Loucy (cell line): ENCODE measurements around the gene CPLX4.

Experiments
- H2AFZ ChIP-seq: fragments of 200-600 bp; sonication (generic); 2 replicates; pipeline ENCODE4 v1.6.0; 2016; ENCODE audit warnings: antibody characterized with exemption, mild to moderate bottlenecking, low read length, moderate library complexity
- H3F3A ChIP-seq: fragments of 200-600 bp; 2 replicates; pipeline ENCODE4 v1.6.0; 2016; ENCODE audit warnings: antibody characterized with exemption, low read depth, mild to moderate bottlenecking
- H3K27me3 ChIP-seq: fragments of 200-600 bp; sonication (generic); 2 replicates; pipeline ENCODE4 v1.6.1; 2014; ENCODE audit warnings: low read length, mild to moderate bottlenecking; ENCODE audit not compliant: insufficient read depth, poor library complexity, severe bottlenecking
- H3K36me3 ChIP-seq: fragments of 200-600 bp; sonication (generic); 2 replicates; pipeline ENCODE4 v1.6.1; 2016; ENCODE audit warnings: low read length; ENCODE audit not compliant: insufficient read depth
- H3K4me1 ChIP-seq: fragments of 200-600 bp; sonication (generic); 2 replicates; pipeline ENCODE4 v1.5.1; 2014; ENCODE audit warnings: low read length, mild to moderate bottlenecking; ENCODE audit not compliant: insufficient read depth, poor library complexity, severe bottlenecking
- H3K4me2 ChIP-seq: fragments of 200-600 bp; sonication (generic); 2 replicates; pipeline ENCODE4 v1.6.0; 2014; ENCODE audit warnings: antibody characterized with exemption, low read length, low read depth, mild to moderate bottlenecking; ENCODE audit not compliant: poor library complexity, severe bottlenecking
- H3K4me3 ChIP-seq: fragments of 200-600 bp; sonication (generic); 2 replicates; pipeline ENCODE4 v1.5.1; 2014; ENCODE audit warnings: low read length, mild to moderate bottlenecking, mixed read lengths; ENCODE audit not compliant: poor library complexity, severe bottlenecking
- H3K79me2 ChIP-seq: fragments of 200-600 bp; sonication (generic); 2 replicates; pipeline ENCODE4 v1.6.1; 2014; ENCODE audit warnings: low read length; ENCODE audit not compliant: insufficient read depth
- H3K9ac ChIP-seq: fragments of 200-600 bp; sonication (generic); 2 replicates; pipeline ENCODE4 v1.6.0; 2014; ENCODE audit warnings: mild to moderate bottlenecking, low read depth, low read length, moderate library complexity; ENCODE audit not compliant: poor library complexity, severe bottlenecking
- H3K9me2 ChIP-seq: fragments of 200-600 bp; sonication (generic); replicated peaks from 2 replicates; pipeline ENCODE4 v1.6.1; 2016; ENCODE audit warnings: low read depth, low read length, mixed read lengths
- H3K9me3 ChIP-seq: fragments of 200-600 bp; sonication (generic); 2 replicates; pipeline ENCODE4 v1.6.1; 2014; ENCODE audit warnings: mild to moderate bottlenecking, antibody characterized with exemption, low read length, low read depth; ENCODE audit not compliant: insufficient read depth
- H4K20me1 ChIP-seq: fragments of 200-600 bp; sonication (generic); 2 replicates; pipeline ENCODE4 v1.6.0; 2014; ENCODE audit warnings: antibody characterized with exemption, low read length, mild to moderate bottlenecking; ENCODE audit not compliant: insufficient read depth, poor library complexity, severe bottlenecking
- EZH2phosphoT487 ChIP-seq: fragments of 200-600 bp; IDR thresholded peaks from 2 replicates; pipeline ENCODE4 v1.6.1; 2018; ENCODE audit warnings: antibody characterized with exemption, mild to moderate bottlenecking, moderate library complexity, borderline replicate concordance
- TF ChIP-seq, protein P1 (sequence below): fragments of 200-600 bp; sonication (generic); conservative IDR thresholded peaks from 2 replicates; pipeline ENCODE4 v1.5.1; 2014; ENCODE audit warnings: mild to moderate bottlenecking, antibody characterized with exemption, low read length

The CPLX4 gene

GRCh38 chr18:59268721-59269562 lies 49.5 kb downstream of the CPLX4 start:
- Histone ChIP-seq H4K20me1 (no peaks in the 10 kb centered on the region), H3K9ac (no peak overlapping the region), H3K36me3 (no peaks in the 10 kb centered on the region), H2AFZ (no peak overlapping the region), H3K9me3 (no peaks in the 10 kb centered on the region), H3K4me3 (no peak overlapping the region), H3K79me2 (no peaks in the 10 kb centered on the region), H3K9me2 (no peaks in the 10 kb centered on the region), H3F3A (no peaks in the 10 kb centered on the region), H3K4me1 (no peaks in the 10 kb centered on the region), H3K4me2 (no peak overlapping the region), H3K27me3 (no peaks in the 10 kb centered on the region)
- no peak for TF ChIP-seq EZH2phosphoT487
- TF ChIP-seq, protein P1, sequence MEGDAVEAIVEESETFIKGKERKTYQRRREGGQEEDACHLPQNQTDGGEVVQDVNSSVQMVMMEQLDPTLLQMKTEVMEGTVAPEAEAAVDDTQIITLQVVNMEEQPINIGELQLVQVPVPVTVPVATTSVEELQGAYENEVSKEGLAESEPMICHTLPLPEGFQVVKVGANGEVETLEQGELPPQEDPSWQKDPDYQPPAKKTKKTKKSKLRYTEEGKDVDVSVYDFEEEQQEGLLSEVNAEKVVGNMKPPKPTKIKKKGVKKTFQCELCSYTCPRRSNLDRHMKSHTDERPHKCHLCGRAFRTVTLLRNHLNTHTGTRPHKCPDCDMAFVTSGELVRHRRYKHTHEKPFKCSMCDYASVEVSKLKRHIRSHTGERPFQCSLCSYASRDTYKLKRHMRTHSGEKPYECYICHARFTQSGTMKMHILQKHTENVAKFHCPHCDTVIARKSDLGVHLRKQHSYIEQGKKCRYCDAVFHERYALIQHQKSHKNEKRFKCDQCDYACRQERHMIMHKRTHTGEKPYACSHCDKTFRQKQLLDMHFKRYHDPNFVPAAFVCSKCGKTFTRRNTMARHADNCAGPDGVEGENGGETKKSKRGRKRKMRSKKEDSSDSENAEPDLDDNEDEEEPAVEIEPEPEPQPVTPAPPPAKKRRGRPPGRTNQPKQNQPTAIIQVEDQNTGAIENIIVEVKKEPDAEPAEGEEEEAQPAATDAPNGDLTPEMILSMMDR: no peak

DNA sequence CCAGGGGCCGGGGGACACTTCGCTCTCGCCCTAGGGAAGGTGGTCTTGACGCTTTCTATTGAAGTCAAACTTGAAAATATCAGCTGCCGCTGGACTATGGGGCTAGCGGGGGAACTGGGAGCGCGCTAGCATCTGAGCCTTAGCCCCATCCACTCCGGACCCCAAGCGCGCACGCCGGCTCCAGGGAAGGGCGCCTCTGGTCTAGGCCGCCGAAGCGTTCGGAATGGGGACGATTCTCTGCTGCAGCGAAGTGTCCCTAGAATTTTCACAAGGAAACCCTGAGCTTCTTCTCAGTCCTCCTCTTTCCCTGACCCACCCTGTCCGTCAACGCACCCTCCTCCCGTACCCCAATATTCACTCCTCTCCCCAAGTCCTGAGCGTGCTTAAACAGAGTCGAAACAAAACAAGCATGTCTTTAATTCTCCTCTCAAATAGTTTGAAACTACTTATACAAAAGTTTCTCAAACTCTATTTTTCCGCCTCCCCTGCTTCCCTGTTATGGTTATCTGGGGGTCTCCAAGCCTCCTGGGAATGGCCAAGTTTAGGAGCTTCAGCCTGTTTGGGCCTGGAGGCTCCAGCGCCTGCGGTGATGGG lies 50.2 kb downstream of the CPLX4 start:
- Histone ChIP-seq H2AFZ (no peak overlapping the region), H3K36me3 (no peaks in the 10 kb centered on the region), H3K9me2 (no peaks in the 10 kb centered on the region), H3K79me2 (no peaks in the 10 kb centered on the region), H4K20me1 (no peaks in the 10 kb centered on the region), H3K4me2 (no peak overlapping the region), H3F3A (no peaks in the 10 kb centered on the region), H3K4me1 (no peaks in the 10 kb centered on the region), H3K27me3 (no peaks in the 10 kb centered on the region), H3K9me3 (no peaks in the 10 kb centered on the region), H3K4me3 (no peak overlapping the region), H3K9ac (no peak overlapping the region)
- no peak for TF ChIP-seq EZH2phosphoT487
- TF ChIP-seq, protein P1: no peak

DNA sequence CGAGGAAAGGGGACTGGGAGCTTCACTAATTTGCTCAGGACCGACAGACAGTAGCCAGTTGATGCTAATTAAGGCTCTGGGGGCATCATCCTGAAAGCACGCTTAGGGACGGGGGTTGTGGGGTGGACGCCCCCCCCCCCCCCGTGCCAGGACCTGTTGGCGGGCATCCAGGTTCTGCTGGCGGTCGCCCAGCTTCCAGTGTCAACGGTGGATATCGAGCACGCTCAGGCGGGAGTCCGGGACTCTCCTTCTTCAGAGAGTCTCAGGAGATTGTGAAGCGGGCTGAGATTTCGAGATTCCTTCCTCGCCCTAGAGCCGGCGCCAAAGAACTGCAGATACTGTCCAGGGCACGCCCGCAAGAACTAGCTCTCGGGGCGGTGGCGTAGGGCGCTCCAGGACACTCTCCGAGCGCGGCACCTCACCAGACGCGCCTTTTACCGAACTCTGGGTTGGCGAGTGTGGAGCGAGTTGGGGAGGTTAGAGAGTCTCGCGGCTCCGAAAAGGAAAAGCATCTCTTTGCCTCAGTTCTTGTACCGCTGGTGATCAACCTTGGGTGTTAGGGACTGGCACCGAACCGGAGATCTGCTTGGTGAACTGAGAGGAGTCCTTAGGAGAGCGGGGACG lies 50.8 kb downstream of the CPLX4 start:
- TF ChIP-seq EZH2phosphoT487: no peak
- TF ChIP-seq, protein P1: no peak
- H3K9ac ChIP-seq: no peak overlapping the region
- H3F3A ChIP-seq: no peaks in the 10 kb centered on the region
- H3K9me3 ChIP-seq: no peaks in the 10 kb centered on the region
- H3K79me2 ChIP-seq: no peaks in the 10 kb centered on the region
- H3K4me3 ChIP-seq: no peak overlapping the region
- H3K27me3 ChIP-seq: no peaks in the 10 kb centered on the region
- no peak overlapping the region for H2AFZ ChIP-seq
- no peaks in the 10 kb centered on the region for H3K4me1 ChIP-seq
- H3K36me3 ChIP-seq: no peaks in the 10 kb centered on the region
- no peak overlapping the region for H3K4me2 ChIP-seq
- H4K20me1 ChIP-seq: no peaks in the 10 kb centered on the region
- no peaks in the 10 kb centered on the region for H3K9me2 ChIP-seq
